Testis (tissue), 3 donors: ENCODE data around the gene CA10. TPM values are rescaled to one million over a fixed set of nuclear protein-coding genes. Genes with fewer than 3 reads are reported as not detected.

Experiments
- DNase-seq: peaks from one replicate; pipeline ENCODE4 v3.0.0-alpha.2; 2019
- H3K27ac ChIP-seq, 2 donors: fragments of 200-600 bp; sonication (generic); one replicate each; pipeline ENCODE4 v1.5.1; 2019
- H3K27me3 ChIP-seq: fragments of 200-600 bp; sonication (generic); one replicate; pipeline ENCODE4 v1.5.1; 2019
- H3K36me3 ChIP-seq: fragments of 200-600 bp; sonication (generic); one replicate; pipeline ENCODE4 v1.5.1; 2017; ENCODE audit warnings: low read depth; ENCODE audit errors: missing control alignments
- H3K4me1 ChIP-seq: fragments of 200-600 bp; sonication (generic); one replicate; pipeline ENCODE4 v1.5.1; 2019
- H3K4me3 ChIP-seq, 2 donors: fragments of 200-600 bp; sonication (generic); one replicate each; pipeline ENCODE4 v1.5.1; 2017 to 2019
- H3K9me3 ChIP-seq: fragments of 200-600 bp; sonication (generic); one replicate; pipeline ENCODE4 v1.5.1; 2017
- CTCF ChIP-seq, 3 experiments: fragments of 450-650 bp in 2 of 3; fragments of 200-600 bp in 1 of 3; sonication (generic) in 1 of 3; IDR thresholded peaks; one replicate each; pipeline ENCODE4 v1.5.1; 2016 to 2019; ENCODE audit warnings: antibody characterized with exemption in 3 of 3, mild to moderate bottlenecking in 2 of 3, moderate library complexity in 1 of 3
- POLR2A ChIP-seq: fragments of 450-650 bp; IDR thresholded peaks from one replicate; pipeline ENCODE4 v1.6.1; 2017; ENCODE audit warnings: antibody characterized with exemption, mild to moderate bottlenecking, moderate library complexity
- WGBS, 2 donors: methylation state at CpG; one replicate each; pipeline ENCODE4 v1.1.5; 2018; 5-methylcytosine and 5-hydroxymethylcytosine counted together
- intact Hi-C: fragments of 100-400 bp; cut with DNase I; formaldehyde crosslinking; loops from one replicate; pipeline ENCODE4 v1.15.1; 2023; ENCODE audit warnings: low total_unique reads
- polyA plus RNA-seq: library from polyadenylated mRNA; stranded (reverse); fragments of 350-450 nt; fragmentation: Illumina TruSeq; extraction: RNeasy Lipid Tissue Mini Kit (QIAGEN cat#74804); gene quantifications from one replicate; pipeline ENCODE4 v1.2.3, GENCODE V29; 2014; ENCODE audit warnings: low read depth, low replicate concordance; ENCODE audit not compliant: insufficient read depth
- total RNA-seq, 2 donors: library from RNA; depleted of rRNA; stranded (reverse); fragments of >200 nt; gene quantifications; one replicate each; pipeline ENCODE4 v1.2.3, GENCODE V29; 2016

CA10 gene
- total and polyA plus RNA-seq, 3 donors from 2014 or later: 5.0 to 30.7 (median 5.3) TPM

DNA sequence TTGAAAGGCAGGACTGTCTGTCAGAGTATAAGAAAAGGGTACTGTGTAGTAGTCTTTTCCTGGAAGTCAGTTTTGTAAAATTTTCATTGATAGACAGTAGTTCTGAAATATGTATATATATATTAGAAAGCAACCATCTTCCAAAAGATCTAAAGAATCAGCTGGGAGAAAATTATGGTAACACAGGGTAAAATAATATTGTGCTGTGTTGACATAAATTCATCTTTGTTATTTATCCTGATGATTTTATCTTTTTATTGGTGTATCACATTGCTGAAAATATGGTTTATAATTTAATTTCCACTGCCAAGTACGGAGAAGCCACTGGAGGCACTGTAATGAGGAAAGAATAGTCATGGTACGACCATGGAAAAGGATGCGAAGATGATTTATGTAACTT, 324.9 kb downstream of the CA10 start:
- 82% methylated on average over 3 of the region's 3 CpGs for WGBS, 2 donors

DNA sequence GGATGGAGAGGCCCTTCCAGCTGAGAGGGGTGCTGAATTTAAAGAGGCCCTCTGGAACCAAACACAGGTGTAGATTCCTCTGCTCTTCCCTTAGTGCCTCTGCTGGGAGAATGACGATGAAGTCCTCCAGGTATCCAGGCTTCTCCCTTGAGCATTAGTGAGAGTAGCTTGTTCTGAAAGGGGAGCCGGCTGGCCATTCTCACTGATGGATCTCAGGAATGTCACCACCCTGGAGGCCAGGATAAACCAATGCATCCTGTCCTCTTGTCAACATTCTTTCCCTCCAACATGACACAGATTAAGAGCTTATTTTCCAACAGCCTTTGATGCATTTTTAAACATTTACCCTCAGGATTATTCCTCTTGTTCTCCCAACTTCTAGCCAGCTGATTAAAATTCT, 325.5 kb downstream of the CA10 start:
- H3K4me1 ChIP-seq: no peaks in the 10 kb centered on the region
- TF ChIP-seq CTCF (IDR thresholded peaks at IDR 0.05) (no peak), POLR2A (no peak)
- intact Hi-C loops: no loop called here
- H3K36me3 ChIP-seq: no peaks in the 10 kb centered on the region
- no peak overlapping the region for H3K4me3 ChIP-seq
- DNase-seq: no peak
- no peak overlapping the region for H3K27ac ChIP-seq
- no peaks in the 10 kb centered on the region for H3K9me3 ChIP-seq
- H3K27me3 ChIP-seq: no peaks in the 10 kb centered on the region
- 67 to 69% methylated on average over 2 of the region's 2 CpGs for WGBS, 2 donors

More for the DNA sequence above, 324.9 kb downstream of the CA10 start:
- Histone ChIP-seq H3K27ac (no peak overlapping the region), H3K9me3 (no peaks in the 10 kb centered on the region), H3K27me3 (no peaks in the 10 kb centered on the region), H3K4me3 (no peak overlapping the region), H3K36me3 (no peaks in the 10 kb centered on the region), H3K4me1 (no peaks in the 10 kb centered on the region)
- no peak for TF ChIP-seq CTCF (IDR thresholded peaks at IDR 0.05)
- no peak for DNase-seq
- intact Hi-C loops: no loop called here

DNA sequence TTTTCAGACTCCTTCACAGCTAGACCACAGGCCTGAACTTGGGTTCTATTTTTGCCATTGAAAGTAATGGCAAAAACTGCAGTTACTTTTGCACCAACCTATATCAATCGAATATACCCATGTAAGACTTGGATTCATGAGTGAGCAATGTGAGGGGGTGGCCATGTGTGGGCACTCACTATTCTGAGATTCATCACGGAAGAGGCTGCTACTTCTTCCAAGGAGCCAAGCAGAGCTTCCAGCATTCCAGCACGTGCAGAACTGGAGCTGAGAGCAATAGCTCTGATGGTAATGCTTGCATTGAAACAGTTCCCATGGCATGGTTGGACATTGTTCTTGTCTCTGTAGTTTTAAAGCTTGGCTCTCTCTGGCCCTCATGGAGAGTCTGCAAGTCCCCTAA, 327.6 kb downstream of the CA10 start:
- DNase-seq: no peak
- no peak overlapping the region for H3K27ac ChIP-seq
- intact Hi-C loops: no loop called here
- 72 to 73% methylated on average over 3 of the region's 3 CpGs for WGBS, 2 donors
- no peaks in the 10 kb centered on the region for H3K9me3 ChIP-seq
- H3K36me3 ChIP-seq: no peaks in the 10 kb centered on the region
- no peaks in the 10 kb centered on the region for H3K27me3 ChIP-seq
- no peak for TF ChIP-seq POLR2A
- no peak for TF ChIP-seq CTCF (IDR thresholded peaks at IDR 0.05)
- H3K4me1 ChIP-seq: no peaks in the 10 kb centered on the region
- H3K4me3 ChIP-seq: no peak overlapping the region

DNA sequence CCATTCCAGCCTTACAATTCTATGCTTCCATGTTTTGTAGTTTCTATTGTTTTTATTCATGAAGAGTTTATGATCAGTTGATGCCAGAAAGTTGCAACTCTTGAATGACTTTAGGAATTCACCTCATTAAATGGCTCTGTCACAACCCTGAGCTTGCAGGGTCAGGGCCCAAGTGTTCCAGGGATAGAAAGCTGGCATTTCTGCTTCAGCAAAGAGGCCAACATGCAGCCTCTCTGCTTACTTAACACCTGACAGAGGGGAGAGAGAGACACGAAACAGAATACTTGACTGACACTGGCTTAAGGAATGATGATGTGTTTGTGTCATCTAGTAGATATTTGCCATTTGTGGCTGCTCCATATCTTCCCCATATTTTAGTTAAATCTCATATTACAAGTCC, 328.1 kb downstream of the CA10 start:
- no peak for DNase-seq
- no peak overlapping the region for H3K27ac ChIP-seq
- WGBS, 2 donors: 75 to 87% methylated on average over 1 of the region's 1 CpG
- no peaks in the 10 kb centered on the region for H3K4me1 ChIP-seq
- TF ChIP-seq CTCF (IDR thresholded peaks at IDR 0.05) (no peak), POLR2A (no peak)
- H3K36me3 ChIP-seq: no peaks in the 10 kb centered on the region
- intact Hi-C loops: no loop called here
- H3K4me3 ChIP-seq: no peak overlapping the region
- no peaks in the 10 kb centered on the region for H3K9me3 ChIP-seq
- no peaks in the 10 kb centered on the region for H3K27me3 ChIP-seq

DNA sequence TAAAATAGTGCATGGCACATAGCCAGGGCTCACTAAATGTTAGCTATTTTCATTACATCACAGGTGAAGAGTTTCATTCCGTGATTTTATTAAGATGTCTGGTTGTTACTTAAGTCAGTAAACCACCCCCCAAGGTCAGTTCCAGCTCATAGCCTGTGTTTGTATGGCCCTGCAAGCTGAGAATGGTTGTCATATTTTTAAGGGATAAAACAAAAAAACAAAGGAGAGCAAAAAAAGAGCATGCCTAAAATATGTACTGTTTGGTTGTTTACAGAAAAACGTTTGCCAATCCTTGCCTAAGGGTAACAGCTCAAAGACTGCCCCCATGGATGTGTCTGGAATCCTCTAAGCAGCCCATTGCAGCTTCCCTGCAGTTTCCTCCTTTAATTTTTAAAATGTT, 329.6 kb downstream of the CA10 start:
- no peaks in the 10 kb centered on the region for H3K36me3 ChIP-seq
- no peak overlapping the region for H3K27ac ChIP-seq
- no peak overlapping the region for H3K4me3 ChIP-seq
- no peak for DNase-seq
- 59 to 60% methylated on average over 2 of the region's 2 CpGs for WGBS, 2 donors
- TF ChIP-seq POLR2A (no peak), CTCF (IDR thresholded peaks at IDR 0.05) (no peak)
- H3K27me3 ChIP-seq: no peaks in the 10 kb centered on the region
- H3K9me3 ChIP-seq: no peaks in the 10 kb centered on the region
- no peaks in the 10 kb centered on the region for H3K4me1 ChIP-seq
- intact Hi-C loops: no loop called here
